H1 (cell line): Measurements from ENCODE around the gene WASF3. TPM values are rescaled to one million over a fixed set of nuclear protein-coding genes. Genes with fewer than 3 reads are reported as not detected.

Source experiments
- CTCF ChIA-PET: fragments of 300-600 bp; sonication (Branson Sonifier 250); formaldehyde crosslinking; loops from one replicate; lab custom pipeline; 2021; ENCODE audit not compliant: partially characterized antibody; lab: Charles Lee
- POLR2A ChIA-PET: fragments of 300-600 bp; sonication (Branson Sonifier 250); formaldehyde crosslinking; loops from one replicate; lab custom pipeline; 2021; ENCODE audit warnings: inconsistent platforms; ENCODE audit not compliant: partially characterized antibody; lab: Charles Lee
- DNase-seq, 2 experiments: peaks; one replicate each; pipeline versions ENCODE4 v3.0.0 to v3.0.0-alpha.2; 2010 to 2022; ENCODE audit warnings: low spot score in 2 of 2, low read depth in 1 of 2, mixed read lengths in 1 of 2
- FAIRE-seq: peaks from 2 replicates; lab custom pipeline; 2011; peaks lifted over from hg19 to GRCh38; lab: Jason Lieb, UNC
- H2AFZ ChIP-seq: 2 replicates; pipeline ENCODE4 v1.8.1; 2012; ENCODE audit warnings: low read length, inconsistent platforms
- H2AK5ac ChIP-seq: 2 replicates; pipeline ENCODE4 v1.6.1; 2013; ENCODE audit warnings: low read depth, low read length
- H2BK120ac ChIP-seq: replicated peaks from 2 replicates; pipeline ENCODE3; 2013; ENCODE audit warnings: low read depth, low read length, inconsistent platforms
- H2BK12ac ChIP-seq: 2 replicates; pipeline ENCODE4 v1.6.1; 2013; ENCODE audit warnings: low read depth, low read length
- H2BK15ac ChIP-seq: 2 replicates; pipeline ENCODE4 v1.6.1; 2013; ENCODE audit warnings: low read length
- H2BK20ac ChIP-seq: 2 replicates; pipeline ENCODE4 v1.6.1; 2013; ENCODE audit warnings: low read length
- H2BK5ac ChIP-seq: 2 replicates; pipeline ENCODE4 v1.6.1; 2013; ENCODE audit warnings: low read depth, low read length
- H3K14ac ChIP-seq: 2 replicates; pipeline ENCODE4 v1.6.1; 2013; ENCODE audit warnings: inconsistent platforms; ENCODE audit not compliant: insufficient read length
- H3K18ac ChIP-seq: 2 replicates; pipeline ENCODE4 v1.6.1; 2013; ENCODE audit warnings: low read length; ENCODE audit errors: extremely low read depth
- H3K23ac ChIP-seq: 2 replicates; pipeline ENCODE4 v1.6.1; 2013; ENCODE audit warnings: inconsistent platforms; ENCODE audit not compliant: insufficient read length
- H3K23me2 ChIP-seq: 2 replicates; pipeline ENCODE4 v1.6.1; 2013; ENCODE audit warnings: low read depth, low read length
- H3K27ac ChIP-seq: 2 replicates; pipeline ENCODE4 v1.6.1; 2011; ENCODE audit warnings: low read depth, low read length, inconsistent platforms
- H3K27me3 ChIP-seq, 4 experiments: replicated peaks in 1 of 4; 1 replicate in 1 of 4; 2 replicates in 3 of 4; pipeline versions ENCODE4 v1.6.1 to v1.8.1; 2011 to 2013; ENCODE audit warnings: low read length in 3 of 4, mild to moderate bottlenecking in 3 of 4, inconsistent platforms in 2 of 4, mixed read lengths in 2 of 4, moderate library complexity in 1 of 4; ENCODE audit not compliant: control insufficient read depth in 3 of 4, insufficient read depth in 3 of 4; ENCODE audit errors: extremely low read depth in 1 of 4
- H3K36me3 ChIP-seq, 4 experiments: 2 replicates each; pipeline versions ENCODE4 v1.6.1 to v1.8.1; 2011 to 2013; ENCODE audit warnings: mild to moderate bottlenecking in 4 of 4, low read length in 3 of 4, moderate library complexity in 2 of 4, control low read depth in 1 of 4, inconsistent platforms in 1 of 4; ENCODE audit not compliant: insufficient read depth in 4 of 4, control insufficient read depth in 2 of 4
- H3K4ac ChIP-seq: replicated peaks from 2 replicates; pipeline ENCODE3; 2013; ENCODE audit warnings: low read length, low read depth, mixed read lengths, inconsistent platforms; ENCODE audit not compliant: insufficient read length
- H3K4me1 ChIP-seq, 4 experiments: replicated peaks in 1 of 4; 1 replicate in 1 of 4; 2 replicates in 3 of 4; pipeline versions ENCODE4 v1.6.1 to v1.8.1; 2011 to 2013; ENCODE audit warnings: low read length in 3 of 4, inconsistent platforms in 2 of 4, mixed read lengths in 1 of 4; ENCODE audit not compliant: insufficient read depth in 4 of 4, control insufficient read depth in 3 of 4
- H3K4me2 ChIP-seq, 2 experiments: 2 replicates each; pipeline versions ENCODE4 v1.6.1 to v1.8.1; 2011 to 2013; ENCODE audit warnings: low read depth in 2 of 2, low read length in 2 of 2, control low read depth in 1 of 2, inconsistent platforms in 1 of 2, mild to moderate bottlenecking in 1 of 2; ENCODE audit not compliant: insufficient read depth in 1 of 2
- H3K4me3 ChIP-seq, 4 experiments: fragments of 200-600, 300-600 bp in 1 of 4; sonication (generic), shearing (Covaris generic), sonication (Bioruptor Twin) in 1 of 4; 2 replicates each; pipeline versions ENCODE4 v1.5.1 to v1.8.1; 2011 to 2016; ENCODE audit warnings: low read length in 4 of 4, low read depth in 3 of 4, control low read depth in 2 of 4, inconsistent platforms in 2 of 4, mild to moderate bottlenecking in 2 of 4, mixed read lengths in 1 of 4, moderate library complexity in 1 of 4; ENCODE audit not compliant: insufficient read depth in 2 of 4; ENCODE audit errors: extremely low read depth in 1 of 4
- H3K56ac ChIP-seq: replicated peaks from 2 replicates; pipeline ENCODE3; 2013; ENCODE audit warnings: low read depth, mild to moderate bottlenecking, mixed read lengths, low read length, inconsistent platforms; ENCODE audit not compliant: insufficient read length
- H3K79me1 ChIP-seq: 2 replicates; pipeline ENCODE4 v1.6.1; 2013; ENCODE audit warnings: low read depth, low read length, control low read depth
- H3K79me2 ChIP-seq, 2 experiments: 2 replicates each; pipeline versions ENCODE4 v1.6.1 to v1.8.1; 2012 to 2013; ENCODE audit warnings: low read length in 2 of 2, mild to moderate bottlenecking in 2 of 2, inconsistent platforms in 1 of 2; ENCODE audit not compliant: insufficient read depth in 2 of 2, control insufficient read depth in 1 of 2
- H3K9ac ChIP-seq, 4 experiments: replicated peaks in 1 of 4; 1 replicate in 1 of 4; 2 replicates in 3 of 4; pipeline versions ENCODE4 v1.6.1 to v1.8.1; 2011 to 2013; ENCODE audit warnings: low read depth in 3 of 4, low read length in 3 of 4, control low read depth in 2 of 4, mild to moderate bottlenecking in 2 of 4, moderate library complexity in 2 of 4, inconsistent platforms in 1 of 4; ENCODE audit errors: extremely low read depth in 1 of 4
- H3K9me3 ChIP-seq, 2 experiments: 2 replicates each; pipeline versions ENCODE4 v1.6.1 to v1.8.1; 2012 to 2013; ENCODE audit warnings: mild to moderate bottlenecking in 2 of 2, moderate library complexity in 2 of 2, control low read depth in 1 of 2, inconsistent platforms in 1 of 2, low read depth in 1 of 2, low read length in 1 of 2, mixed read lengths in 1 of 2; ENCODE audit not compliant: insufficient read depth in 2 of 2
- H4K20me1 ChIP-seq, 2 experiments: replicated peaks in 1 of 2; 2 replicates each; pipeline versions ENCODE3 to v1.8.1; 2011 to 2013; ENCODE audit warnings: inconsistent platforms in 2 of 2, low read length in 2 of 2, mild to moderate bottlenecking in 1 of 2; ENCODE audit not compliant: insufficient read depth in 2 of 2, control insufficient read depth in 1 of 2
- H4K5ac ChIP-seq: 2 replicates; pipeline ENCODE4 v1.6.1; 2013; ENCODE audit warnings: low read length, low read depth, mixed read lengths, inconsistent platforms; ENCODE audit not compliant: insufficient read length
- H4K8ac ChIP-seq: 2 replicates; pipeline ENCODE4 v1.8.0; 2013; ENCODE audit warnings: mild to moderate bottlenecking, moderate library complexity, low read length, inconsistent platforms; ENCODE audit not compliant: insufficient read depth; ENCODE audit errors: extremely low read depth
- H4K91ac ChIP-seq: replicated peaks from 2 replicates; pipeline ENCODE3; 2013; ENCODE audit warnings: low read length, mixed read lengths, inconsistent platforms; ENCODE audit not compliant: insufficient read length
- CHD1 ChIP-seq: IDR thresholded peaks from 2 replicates; pipeline ENCODE4 v1.6.1; 2012; ENCODE audit warnings: low read depth, low read length, improper control_type of control experiment
- EP300 ChIP-seq, 2 experiments: IDR thresholded peaks; 1 replicate in 1 of 2; 2 replicates in 1 of 2; pipeline ENCODE4 v1.6.1; 2011 to 2012; ENCODE audit warnings: low read depth in 2 of 2, low read length in 2 of 2, mild to moderate bottlenecking in 2 of 2, borderline replicate concordance in 1 of 2, inconsistent platforms in 1 of 2, moderate library complexity in 1 of 2
- EZH2 ChIP-seq: fragments of 200-600 bp; sonication (generic); IDR thresholded peaks from 2 replicates; pipeline ENCODE4 v1.7.1; 2012; ENCODE audit warnings: low read depth, mild to moderate bottlenecking, moderate library complexity, low read length, inconsistent platforms; ENCODE audit not compliant: severe bottlenecking
- HDAC2 ChIP-seq, 2 experiments: fragments of 300-600 bp in 1 of 2; sonication (generic) in 1 of 2; IDR thresholded peaks; 2 replicates each; pipeline ENCODE4 v1.6.1; 2011 to 2012; ENCODE audit warnings: low read depth in 2 of 2, low read length in 2 of 2, mild to moderate bottlenecking in 2 of 2, moderate library complexity in 2 of 2, borderline replicate concordance in 1 of 2, inconsistent platforms in 1 of 2
- KDM5A ChIP-seq: fragments of 200-600 bp; IDR thresholded peaks from 2 replicates; pipeline ENCODE4 v1.7.1; 2012; ENCODE audit warnings: mild to moderate bottlenecking, low read length, inconsistent platforms, mixed read lengths
- POU5F1 ChIP-seq: IDR thresholded peaks from 2 replicates; pipeline ENCODE4 v1.6.1; 2011; ENCODE audit warnings: low read depth, mild to moderate bottlenecking, low read length, moderate library complexity
- RBBP5 ChIP-seq: IDR thresholded peaks from 2 replicates; pipeline ENCODE4 v1.7.1; 2012; ENCODE audit warnings: low read depth, mild to moderate bottlenecking, inconsistent platforms, low read length, moderate library complexity, borderline replicate concordance
- SP2 ChIP-seq: IDR thresholded peaks from 2 replicates; pipeline ENCODE4 v1.6.1; 2012; ENCODE audit warnings: mild to moderate bottlenecking, low read length, inconsistent platforms
- SP4 ChIP-seq: IDR thresholded peaks from 2 replicates; pipeline ENCODE4 v1.6.1; 2012; ENCODE audit warnings: low read length, inconsistent platforms
- SUZ12 ChIP-seq: fragments of 200-600 bp; sonication (generic); IDR thresholded peaks from 2 replicates; pipeline ENCODE4 v1.6.1; 2012; ENCODE audit warnings: mild to moderate bottlenecking, inconsistent platforms, low read length, moderate library complexity, mixed read lengths
- TEAD4 ChIP-seq: IDR thresholded peaks from 2 replicates; pipeline ENCODE4 v1.6.1; 2012; ENCODE audit warnings: low read depth, low read length, inconsistent platforms, mixed read lengths
- YY1 ChIP-seq: IDR thresholded peaks from 2 replicates; pipeline ENCODE4 v1.6.1; 2011; ENCODE audit warnings: low read depth, mild to moderate bottlenecking, low read length
- WGBS, 2 experiments: shearing (Covaris generic) in 1 of 2; methylation state at CpG; one replicate each; pipeline versions ENCODE4 v1.1.6 to v1.1.7; 2013 to 2015; ENCODE audit warnings: low lambda C conversion rate in 2 of 2, mixed read lengths in 2 of 2, inconsistent platforms in 1 of 2, low coverage in 1 of 2, missing lambda C conversion rate in 1 of 2; ENCODE audit not compliant: insufficient replicate concordance in 2 of 2, insufficient coverage in 1 of 2, insufficient read length in 1 of 2; ENCODE audit errors: extremely low coverage in 1 of 2, missing lambda C conversion rate in 1 of 2; 5-methylcytosine and 5-hydroxymethylcytosine counted together
- polyA plus RNA-seq, 7 experiments: library from polyadenylated mRNA; depleted of rRNA in 3 of 7; stranded (reverse) in 5 of 7; unstranded in 2 of 7; fragments of >200 nt in 5 of 7; fragments of 200-250 nt in 2 of 7; gene quantifications; 1 replicate in 5 of 7; 2 replicates in 1 of 7; 4 replicates in 1 of 7; pipeline versions ENCODE4 v1.2.1 to v1.2.3, GENCODE V29; 2011 to 2013; ENCODE audit warnings: missing spikeins in 2 of 7, mixed read lengths in 2 of 7
- total RNA-seq: library from RNA; stranded (reverse); fragmentation: NEBNext Ultra II Directional; extraction: Animal tissue kit (Norgen Biotek cat#: 25700); gene quantifications from 2 replicates; pipeline ENCODE4 v1.2.1, GENCODE V29; 2021
- TF ChIP-seq, protein P1 (sequence below): IDR thresholded peaks from 2 replicates; pipeline ENCODE4 v1.6.1; 2011; ENCODE audit warnings: low read length, improper control_type of control experiment

The WASF3 gene
- total and polyA plus RNA-seq, 2 of the 8 experiments (the other 6 are each of a cell fraction or from before 2014, with no cell fraction given), result 18.7 to 39.8 TPM

DNA sequence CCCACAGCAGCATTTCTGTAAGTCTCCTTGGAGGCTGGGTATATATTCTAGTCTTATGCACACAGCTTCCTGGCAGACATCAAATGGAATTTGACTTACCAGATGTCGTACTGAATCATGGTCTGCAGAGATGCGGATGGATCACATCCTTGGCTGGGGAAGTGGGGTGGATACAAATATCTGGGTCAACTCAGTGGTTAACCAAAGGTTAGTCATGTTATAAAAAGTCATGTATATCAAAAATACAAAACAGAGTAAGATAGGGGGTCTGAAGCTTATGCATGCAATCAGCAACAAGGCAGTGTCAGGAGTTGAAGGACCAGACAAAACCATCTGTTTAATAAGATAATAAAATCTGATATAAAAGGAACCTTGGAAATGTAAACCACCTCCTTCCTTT lies 61.9 kb downstream of the WASF3 start:
- Histone ChIP-seq H3K14ac (no peak overlapping the region), H4K8ac (no peak overlapping the region), H2BK15ac (no peak overlapping the region; the same call in 1 of the 2 replicates)
- CTCF ChIA-PET, result interaction anchor here (2.7 kb wide), 1 partner anchor 10 kb away, joined by 14 read pairs; no protein-coding TSS in a partner anchor
- POLR2A ChIA-PET, result no interaction called here
- TF ChIP-seq HDAC2 (IDR thresholded peaks at IDR 0.05; ENCODE audit: borderline replicate concordance in 1 of 2, low read depth in 2 of 2, low read length in 2 of 2) (no peak), SP2 (no peak), POU5F1 (no peak), RBBP5 (no peak), EP300 (IDR thresholded peaks at IDR 0.05; ENCODE audit: borderline replicate concordance in 1 of 2, low read depth in 2 of 2, low read length in 2 of 2) (no peak), CHD1 (no peak), TEAD4 (no peak), SUZ12 (no peak), SP4 (no peak), KDM5A (no peak), YY1 (no peak), EZH2 (no peak)
- TF ChIP-seq, protein P1, sequence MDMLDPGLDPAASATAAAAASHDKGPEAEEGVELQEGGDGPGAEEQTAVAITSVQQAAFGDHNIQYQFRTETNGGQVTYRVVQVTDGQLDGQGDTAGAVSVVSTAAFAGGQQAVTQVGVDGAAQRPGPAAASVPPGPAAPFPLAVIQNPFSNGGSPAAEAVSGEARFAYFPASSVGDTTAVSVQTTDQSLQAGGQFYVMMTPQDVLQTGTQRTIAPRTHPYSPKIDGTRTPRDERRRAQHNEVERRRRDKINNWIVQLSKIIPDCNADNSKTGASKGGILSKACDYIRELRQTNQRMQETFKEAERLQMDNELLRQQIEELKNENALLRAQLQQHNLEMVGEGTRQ, result no peak
- TF ChIP-seq, all 59 proteins: peak for 0
- H3K9me3 ChIP-seq, result peaks cover 10% of the 10 kb centered on the region in 2 experiments; a peak in 2 of 4 replicates
- H3K36me3 ChIP-seq, result peaks cover 0 to 12% (median 1%) of the 10 kb centered on the region in 4 experiments; a peak in 1 of 8 replicates
- H3K27me3 ChIP-seq, result no peaks in the 10 kb centered on the region
- H3K79me1 ChIP-seq, result no peaks in the 10 kb centered on the region
- H4K20me1 ChIP-seq, result no peaks in the 10 kb centered on the region
- H3K4me1 ChIP-seq, result 0 out of 7 replicates have a peak, but pooled peaks cover 0 to 2% (median 0%) of the 10 kb centered on the region in 4 experiments
- no peak overlapping the region for H4K5ac ChIP-seq
- no peaks in the 10 kb centered on the region for H3K79me2 ChIP-seq
- H2AFZ ChIP-seq, result no peak overlapping the region
- H4K91ac ChIP-seq, result no peak overlapping the region
- H3K4me3 ChIP-seq, result no peak overlapping the region
- 88% methylated on average over 2 of the region's 2 CpGs; no CpG with 5 or more reads in 1 of the 2 experiments for WGBS, 2 experiments
- H3K4me2 ChIP-seq, result no peak overlapping the region
- H2BK20ac ChIP-seq, result no peak overlapping the region
- no peak overlapping the region for H3K23ac ChIP-seq
- H2BK5ac ChIP-seq, result no peak overlapping the region
- no peaks in the 10 kb centered on the region for H3K23me2 ChIP-seq
- no peak overlapping the region for H3K18ac ChIP-seq
- no peak overlapping the region for H3K56ac ChIP-seq
- H3K27ac ChIP-seq, result no peak overlapping the region
- no peak overlapping the region for H2AK5ac ChIP-seq
- no peak overlapping the region for H3K4ac ChIP-seq
- no peak for DNase-seq
- H2BK12ac ChIP-seq, result no peak overlapping the region
- no peak for FAIRE-seq
- no peak overlapping the region for H3K9ac ChIP-seq
- H2BK120ac ChIP-seq, result no peak overlapping the region
